GM10266 (cell line): ENCODE results near the gene TRMT112.

Source experiments
- DNase-seq: peaks from one replicate; pipeline ENCODE4 v3.0.0; 2012; ENCODE audit errors: extremely low spot score
- CTCF ChIP-seq: IDR thresholded peaks from 2 replicates; pipeline ENCODE4 v1.5.1; 2012; ENCODE audit warnings: mild to moderate bottlenecking, low read depth; ENCODE audit not compliant: control insufficient read depth, insufficient read depth; ENCODE audit errors: missing control alignments

TRMT112 gene

GRCh38 chr11:64317325-64317960, at the start of gene TRMT112:
TSS of gene TRMT112 (minus strand) at chr11:64317559. CDS start at chr11:64317526, 33 bp downstream.
- TF ChIP-seq CTCF, result no peak
- DNase-seq, result peak; percentile 96

- no peak for TF ChIP-seq CTCF
- DNase-seq, result no peak
Observed at GRCh38 chr11:64366751-64367150, 49.4 kb upstream of the TRMT112 start.

GRCh38 chr11:64364911-64365310, 47.6 kb upstream of the TRMT112 start:
- DNase-seq, result no peak
- TF ChIP-seq CTCF, result no peak

GRCh38 chr11:64364435-64364834, 47.1 kb upstream of the TRMT112 start:
- TF ChIP-seq CTCF, result no peak
- DNase-seq, result peak; percentile 17

- TF ChIP-seq CTCF, result no peak
- DNase-seq, result no peak
Observed at GRCh38 chr11:64362339-64362738, 45.0 kb upstream of the TRMT112 start.

GRCh38 chr11:64361659-64362058, 44.3 kb upstream of the TRMT112 start:
- no peak for TF ChIP-seq CTCF
- no peak for DNase-seq

- peak; percentile 33 for DNase-seq
- TF ChIP-seq CTCF, result no peak
Observed at GRCh38 chr11:64360448-64360921, 43.1 kb upstream of the TRMT112 start.
